ENCODE measurements around the gene NR5A2. TPM values are rescaled to one million over a fixed set of nuclear protein-coding genes. Genes with fewer than 3 reads are reported as not detected.

The NR5A2 gene
- total and polyA plus RNA-seq, 10 of the 15 experiments (the other 5 are each of a cell fraction or from before 2014, with no cell fraction given): 0.02 to 0.60 (median 0.15) TPM; not detected in 1

GRCh38 chr1:200015811-200016210 is 11.7 kb upstream of the NR5A2 start (continued):
- no peak for TF ChIP-seq ZNF687 (IDR thresholded peaks at IDR 0.05)

- no TSS peak for BruUV-seq (replicated peaks)
- no peak overlapping the region for H3K4me3 ChIP-seq
- H3K27ac ChIP-seq (ENCODE audit: control insufficient read depth, insufficient read depth): no peak overlapping the region
- no peaks in the 10 kb centered on the region for H3K36me3 ChIP-seq (ENCODE audit: control insufficient read depth in 2 of 2, insufficient read depth in 2 of 2, low read length in 1 of 2)
- ATAC-seq: no peak
- RAD21 ChIA-PET (ENCODE audit: unreplicated experiment): no interaction called here
- in situ Hi-C loops (cut with MboI) (no loop called here), intact Hi-C loops (cut with micrococcal nuclease; ENCODE audit: unreplicated experiment) (loop anchor here (10.0 kb wide), 1 partner anchor 337 kb away; no protein-coding TSS in a partner anchor)
- H3K9ac ChIP-seq (ENCODE audit: control insufficient read depth, insufficient read depth, low read length): no peak overlapping the region
- no peak overlapping the region for H3K4me2 ChIP-seq (ENCODE audit: control insufficient read depth, insufficient read depth)
- POLR2A ChIA-PET: no interaction called here
- no peaks in the 10 kb centered on the region for H3K79me2 ChIP-seq (ENCODE audit: control insufficient read depth, insufficient read depth, low read length)
- no peak for FAIRE-seq
- H3K4me1 ChIP-seq (ENCODE audit: control insufficient read depth, insufficient read depth, low read length): no peaks in the 10 kb centered on the region
- WGBS (ENCODE audit: insufficient coverage, insufficient replicate concordance, low lambda C conversion rate, missing lambda C conversion rate): 95% methylated on average over 1 of the region's 1 CpG
- no peak for DNase-seq (ENCODE audit: low read depth, low spot score)
- no peaks in the 10 kb centered on the region for H3K9me3 ChIP-seq (replicated peaks; ENCODE audit: control insufficient read depth, insufficient read depth, low read length)
- CTCF ChIA-PET: no interaction called here
- no peaks in the 10 kb centered on the region for H3K27me3 ChIP-seq (replicated peaks in 1 of 2; ENCODE audit: control insufficient read depth in 2 of 2, insufficient read depth in 2 of 2, low read length in 1 of 2)
- SMC1A ChIA-PET (ENCODE audit: uncharacterized antibody, unreplicated experiment): no interaction called here
- H4K20me1 ChIP-seq (ENCODE audit: control insufficient read depth, insufficient read depth): no peaks in the 10 kb centered on the region
- no peak overlapping the region for H2AFZ ChIP-seq (ENCODE audit: control insufficient read depth, low read depth, low read length)
- TF ChIP-seq NKRF (conservative IDR thresholded peaks at IDR 0.05) (no peak), FOS (IDR thresholded peaks at IDR 0.05; ENCODE audit: borderline replicate concordance, extremely low read depth, insufficient read length) (no peak), TCF12 (IDR thresholded peaks at IDR 0.05; ENCODE audit: low read depth, low read length) (no peak), MTA2 (IDR thresholded peaks at IDR 0.05; ENCODE audit: low read depth) (no peak), ASH2L (IDR thresholded peaks at IDR 0.05; ENCODE audit: borderline replicate concordance, low read depth) (no peak), BCL11A (IDR thresholded peaks at IDR 0.05; ENCODE audit: low read depth, low read length) (no peak), SMC3 (IDR thresholded peaks at IDR 0.05; ENCODE audit: borderline replicate concordance, low read length) (no peak), HDAC2 (IDR thresholded peaks at IDR 0.05) (no peak), NR2C1 (IDR thresholded peaks at IDR 0.05) (no peak), E2F4 (IDR thresholded peaks at IDR 0.05; ENCODE audit: low read depth, low read length) (no peak), CBX5 (IDR thresholded peaks at IDR 0.05; ENCODE audit: low read depth) (no peak), SRF (IDR thresholded peaks at IDR 0.05; ENCODE audit: low read depth in 2 of 2, low read length in 2 of 2) (no peak), RELA (IDR thresholded peaks at IDR 0.05; ENCODE audit: borderline replicate concordance, partially characterized antibody) (no peak), ESRRA (IDR thresholded peaks at IDR 0.05; ENCODE audit: low read length) (no peak), SPI1 (IDR thresholded peaks at IDR 0.05; ENCODE audit: borderline replicate concordance, insufficient read depth, low read depth, low read length) (no peak), GATAD2B (conservative IDR thresholded peaks at IDR 0.05; ENCODE audit: low read depth) (no peak)
These were observed 5.8 kb upstream of the NR5A2 start for GRCh38 chr1:200021577-200022238.

Measured in GM12878 (cell line).